K562 (cell line): Measurements from ENCODE around the gene REEP6. TPM values are rescaled to one million over a fixed set of nuclear protein-coding genes. Genes with fewer than 3 reads are reported as not detected.

Experiments used
- ARID1B ChIP-seq: fragments of 450-650 bp; IDR thresholded peaks from 2 replicates; pipeline ENCODE4 v1.6.1; 2016; ENCODE audit warnings: antibody characterized with exemption, mild to moderate bottlenecking, inconsistent platforms
- BRF2 ChIP-seq: IDR thresholded peaks from 3 replicates; pipeline ENCODE4 v1.6.1; 2011; ENCODE audit warnings: borderline replicate concordance, mild to moderate bottlenecking; ENCODE audit not compliant: insufficient read length, insufficient read depth
- C11orf30 ChIP-seq: fragments of 450-650 bp; IDR thresholded peaks from 2 replicates; pipeline ENCODE4 v1.6.1; 2016; ENCODE audit warnings: low read depth, mild to moderate bottlenecking
- CBX8 ChIP-seq: fragments of 200-600 bp; sonication (generic); IDR thresholded peaks from 2 replicates; pipeline ENCODE4 v1.6.1; 2012; ENCODE audit warnings: borderline replicate concordance, mixed run types, low read depth, mild to moderate bottlenecking, moderate library complexity, mixed read lengths, low read length, control low read depth, inconsistent platforms; ENCODE audit not compliant: poor library complexity, severe bottlenecking; ENCODE audit errors: extremely low read depth
- EP300 ChIP-seq: IDR thresholded peaks from 2 replicates; pipeline ENCODE4 v1.6.1; 2012; ENCODE audit warnings: low read length, improper control_type of control experiment
- ETS1 ChIP-seq: conservative IDR thresholded peaks from 2 replicates; pipeline ENCODE4 v1.6.1; 2011; ENCODE audit warnings: low read depth, mild to moderate bottlenecking, low read length; ENCODE audit not compliant: control insufficient read depth
- HNRNPUL1 ChIP-seq: fragments of 200-400 bp; formaldehyde crosslinking; IDR thresholded peaks from 2 replicates; pipeline ENCODE4 v1.6.1; 2017; ENCODE audit warnings: low read length
- KAT7 ChIP-seq: sonication (generic); formaldehyde crosslinking; IDR thresholded peaks from 2 replicates; pipeline ENCODE4 v1.8.0; 2022; ENCODE audit warnings: missing genetic modification reagents, mild to moderate bottlenecking, borderline replicate concordance
- MAFK ChIP-seq: IDR thresholded peaks from 2 replicates; pipeline ENCODE4 v1.6.1; 2011; ENCODE audit warnings: low read length, improper control_type of control experiment
- MAZ ChIP-seq, 2 experiments: fragments of 450-650 bp in 1 of 2; sonication (generic) in 1 of 2; formaldehyde crosslinking; IDR thresholded peaks in 1 of 2; conservative IDR thresholded peaks in 1 of 2; 2 replicates each; pipeline versions ENCODE4 v1.4.0 to v1.5.0; 2020; ENCODE audit warnings: mild to moderate bottlenecking in 1 of 2, missing genetic modification reagents in 1 of 2
- MTF1 ChIP-seq: fragments of 250-450 bp; sonication (Bioruptor Pico); IDR thresholded peaks from 2 replicates; pipeline ENCODE4 v1.9.0; 2021; ENCODE audit warnings: moderate library complexity, mild to moderate bottlenecking, inconsistent platforms, borderline replicate concordance
- NUFIP1 ChIP-seq: fragments of 450-650 bp; IDR thresholded peaks from 2 replicates; pipeline ENCODE4 v1.6.1; 2018; ENCODE audit not compliant: partially characterized antibody
- PHB ChIP-seq: fragments of 250-450 bp; sonication (Bioruptor Pico); IDR thresholded peaks from 2 replicates; pipeline ENCODE4 v1.5.0; 2021
- PHF8 ChIP-seq: fragments of 200-600 bp; sonication (generic); IDR thresholded peaks from 2 replicates; pipeline ENCODE4 v1.6.1; 2012; ENCODE audit warnings: mixed run types, mild to moderate bottlenecking, inconsistent platforms, low read length, moderate library complexity, borderline replicate concordance
- POLR2AphosphoS5 ChIP-seq: IDR thresholded peaks from 2 replicates; pipeline ENCODE4 v1.6.1; 2011; ENCODE audit warnings: mild to moderate bottlenecking, low read depth, low read length, moderate library complexity; ENCODE audit not compliant: control insufficient read depth, insufficient read depth
- RBM22 ChIP-seq: fragments of 200-400 bp; formaldehyde crosslinking; IDR thresholded peaks from 2 replicates; pipeline ENCODE4 v1.6.1; 2018; ENCODE audit warnings: low read length, low read depth; ENCODE audit not compliant: poor library complexity, severe bottlenecking
- SAFB2 ChIP-seq: fragments of 200-400 bp; formaldehyde crosslinking; IDR thresholded peaks from 2 replicates; pipeline ENCODE4 v1.6.1; 2018; ENCODE audit warnings: borderline replicate concordance, low read length, low read depth, moderate library complexity; ENCODE audit not compliant: severe bottlenecking
- THRAP3 ChIP-seq: fragments of 450-650 bp; IDR thresholded peaks from 2 replicates; pipeline ENCODE4 v1.6.1; 2016; ENCODE audit warnings: mild to moderate bottlenecking, inconsistent platforms, borderline replicate concordance
- YY1 ChIP-seq, 3 experiments: IDR thresholded peaks; 2 replicates each; pipeline ENCODE4 v1.6.1; 2011; ENCODE audit warnings: low read length in 2 of 3, mild to moderate bottlenecking in 2 of 3, moderate library complexity in 2 of 3, borderline replicate concordance in 1 of 3, control low read depth in 1 of 3, low read depth in 1 of 3; ENCODE audit not compliant: insufficient read depth in 3 of 3, insufficient replicate concordance in 2 of 3, control insufficient read depth in 1 of 3, insufficient read length in 1 of 3; ENCODE audit errors: extremely low read depth in 1 of 3
- ZBTB1 ChIP-seq: sonication (generic); formaldehyde crosslinking; IDR thresholded peaks from 2 replicates; pipeline ENCODE4 v1.8.1; 2023; ENCODE audit warnings: missing genetic modification reagents, low read depth, mild to moderate bottlenecking, borderline replicate concordance
- ZBTB49 ChIP-seq: sonication (generic); formaldehyde crosslinking; IDR thresholded peaks from 2 replicates; pipeline ENCODE4 v1.8.0; 2022; ENCODE audit warnings: missing genetic modification reagents, mild to moderate bottlenecking, borderline replicate concordance
- ZNF354B ChIP-seq: fragments of 250-450 bp; sonication (Bioruptor Pico); IDR thresholded peaks from 2 replicates; pipeline ENCODE4 v1.4.0; 2020
- polyA plus RNA-seq, 8 experiments: library from polyadenylated mRNA; depleted of rRNA in 4 of 8; stranded (reverse) in 5 of 8; unstranded in 3 of 8; fragments of >200 nt; fragmentation: Nextera tagmentation in 2 of 8; fragmentation: Illumina TruSeq in 1 of 8; extraction: Ambion mirVana in 2 of 8; extraction: Trizol in 1 of 8; gene quantifications; 2 replicates each; pipeline versions ENCODE4 v1.2.1 to v1.2.3, GENCODE V29; 2011 to 2014; ENCODE audit warnings: inconsistent platforms in 1 of 8, missing spikeins in 1 of 8
- total RNA-seq, 7 experiments: library from RNA; depleted of rRNA in 6 of 7; stranded (reverse); fragments of >200 nt in 6 of 7; fragmentation: Illumina TruSeq in 2 of 7; extraction: Trizol in 2 of 7; gene quantifications; 2 replicates each; pipeline versions ENCODE4 v1.2.1 to v1.2.3, GENCODE V29; 2011 to 2021; ENCODE audit warnings: low replicate concordance in 1 of 7

Gene REEP6
- total and polyA plus RNA-seq, 9 of the 15 experiments (the other 6 are each of a cell fraction or from before 2014, with no cell fraction given): 1.2 to 64.2 (median 12.7) TPM

- no peak for TF ChIP-seq ZBTB49
- TF ChIP-seq BRF2: no peak
- TF ChIP-seq KAT7 (CRISPR knock-in tag): peak; percentile 74; the same call in 1 of the 2 replicates
- TF ChIP-seq YY1 (IDR thresholded peaks at IDR 0.05; ENCODE audit: borderline replicate concordance in 1 of 3, control insufficient read depth in 1 of 3, extremely low read depth in 1 of 3, insufficient read depth in 3 of 3, insufficient read length in 1 of 3, insufficient replicate concordance in 2 of 3, low read depth in 1 of 3, low read length in 2 of 3): no peak
- TF ChIP-seq RBM22: no peak
- no peak for TF ChIP-seq ARID1B
- TF ChIP-seq HNRNPUL1: no peak
- no peak for TF ChIP-seq SAFB2
- TF ChIP-seq THRAP3: no peak
- peak; percentile 82; the same call in 1 of the 2 replicates for TF ChIP-seq ZBTB1 (CRISPR knock-in tag)
- no peak for TF ChIP-seq POLR2AphosphoS5
- TF ChIP-seq MTF1 (CRISPR knock-in tag): no peak
- TF ChIP-seq ETS1: no peak
- no peak for TF ChIP-seq PHF8
- no peak for TF ChIP-seq CBX8
- TF ChIP-seq MAZ (CRISPR knock-in tag; conservative IDR thresholded peaks at IDR 0.05 in 1 of 2, IDR thresholded peaks at IDR 0.05 in 1 of 2): peak; percentile 70 to 89
- TF ChIP-seq NUFIP1: no peak
- no peak for TF ChIP-seq ZNF354B (CRISPR knock-in tag)
- TF ChIP-seq MAFK: no peak
- no peak for TF ChIP-seq C11orf30
- no peak for TF ChIP-seq PHB (CRISPR knock-in tag)
- TF ChIP-seq EP300: no peak
These were observed 44.1 kb upstream of the REEP6 start (continued) for GRCh38 chr19:1446713-1447481.
